Lower lobe of right lung (tissue), 2 donors: ENCODE data around the gene ALS2. TPM values are rescaled to one million over a fixed set of nuclear protein-coding genes. Genes with fewer than 3 reads are reported as not detected.

Experiments
- ATAC-seq, 2 donors: fragments of 200-7000 bp; cut with Tn5 transposase; one replicate each; pipeline ENCODE4 v1.9.1; 2020 to 2022; ENCODE audit warnings: mild to moderate bottlenecking in 2 of 2, moderate library complexity in 2 of 2
- DNase-seq: peaks from one replicate; pipeline ENCODE4 v3.0.0-alpha.2; 2020
- H3K27ac ChIP-seq: fragments of 200-600 bp; one replicate; pipeline ENCODE4 v1.8.0; 2022
- H3K27me3 ChIP-seq: fragments of 200-600 bp; one replicate; pipeline ENCODE4 v1.8.0; 2022; ENCODE audit warnings: low read depth
- H3K36me3 ChIP-seq: fragments of 200-600 bp; one replicate; pipeline ENCODE4 v1.8.0; 2022; ENCODE audit warnings: mild to moderate bottlenecking
- H3K4me1 ChIP-seq: fragments of 200-600 bp; one replicate; pipeline ENCODE4 v1.8.0; 2022
- H3K4me3 ChIP-seq: fragments of 200-600 bp; one replicate; pipeline ENCODE4 v1.8.0; 2022; ENCODE audit warnings: mild to moderate bottlenecking
- H3K9me3 ChIP-seq: fragments of 200-600 bp; one replicate; pipeline ENCODE4 v1.8.0; 2022
- CTCF ChIP-seq: fragments of 200-600 bp; IDR thresholded peaks from one replicate; pipeline ENCODE4 v1.8.0; 2022; ENCODE audit warnings: antibody characterized with exemption, mild to moderate bottlenecking
- intact Hi-C: fragments of 100-400 bp; cut with DNase I; formaldehyde crosslinking; loops from one replicate; pipeline ENCODE4 v1.11.0; 2022
- long read RNA-seq: library from polyadenylated mRNA; unstranded; transcript quantifications from one replicate; pipeline ENCODE4 v2.0.0, GENCODE V29; 2021
- total RNA-seq: library from RNA; stranded (reverse); fragmentation: NEBNext Ultra II Directional; extraction: Animal tissue kit (Norgen Biotek cat#: 25700); gene quantifications from one replicate; pipeline ENCODE4 v1.2.1, GENCODE V29; 2021
- donor health status: DM: no; HTN: yes; CAD: no; lungs with severe emphysema.

ALS2 gene
- 24.7 TPM for total RNA-seq
- long read RNA-seq, transcript ALS2-206 (4 exons, 2,677 nt), result major isoform, 5 of 11 reads
- long read RNA-seq, partial matches to known transcripts, result 3 of 11 reads
- long read RNA-seq, other reads (novel, unspliced or antisense), result 3 of 11 reads

DNA sequence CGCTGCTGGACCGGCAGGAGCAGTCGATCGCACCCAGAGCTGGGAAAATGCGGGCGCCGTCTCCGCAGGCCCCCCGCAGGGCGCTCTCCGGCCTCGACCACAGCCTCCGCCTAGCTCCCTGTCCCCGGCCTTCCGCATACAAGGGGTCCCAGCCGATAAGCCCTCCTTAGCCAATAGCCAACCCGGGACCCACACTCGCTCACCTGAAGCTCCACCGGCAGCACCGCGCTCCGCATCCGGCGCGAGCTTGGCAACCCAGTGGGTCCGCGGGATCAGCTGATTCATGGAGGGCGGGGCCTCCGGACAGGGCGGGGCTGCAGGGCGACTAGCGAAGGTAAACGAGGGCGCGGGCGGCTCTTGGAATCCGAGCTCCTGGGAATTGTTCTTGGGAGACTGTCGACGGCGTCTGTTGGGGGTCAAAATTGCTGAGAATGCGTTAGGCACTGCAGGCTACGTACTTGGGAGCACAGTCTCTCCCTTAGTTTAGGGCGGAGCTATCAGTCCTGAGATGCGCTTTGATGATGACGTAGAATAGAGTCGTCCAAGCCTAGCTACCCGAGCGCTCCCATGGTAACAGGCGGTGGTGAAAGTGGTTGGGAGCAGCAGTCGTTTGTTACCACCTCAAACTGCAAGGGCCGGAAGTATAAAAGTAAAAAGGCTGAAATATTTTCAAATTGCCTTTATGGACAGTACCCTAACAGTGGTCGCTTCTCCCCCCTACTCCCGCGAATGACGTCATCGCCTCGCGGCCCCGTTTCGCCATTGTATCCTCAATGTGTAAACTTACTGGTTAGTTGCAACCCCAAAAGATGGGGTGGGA lies at the start of gene ALS2:
ALS2 (minus strand) TSS at position 260 of the 820 bp plus-strand sequence. CDS start 12,048 bp downstream, outside the sequence.
- H3K27ac ChIP-seq, result peak within 1 kb of the TSS; percentile 91
- peak within 1 kb of the TSS; percentile 95 for H3K4me3 ChIP-seq
- H3K4me1 ChIP-seq, result peaks cover 23% of the 10 kb centered on the region
- TF ChIP-seq CTCF, result no peak
- no peaks in the 10 kb centered on the region for H3K9me3 ChIP-seq
- ATAC-seq (peak; percentile 97 to 98), DNase-seq (peak; percentile 98)
- intact Hi-C loops, result no loop called here
- H3K36me3 ChIP-seq, result no peaks in the 10 kb centered on the region
- H3K27me3 ChIP-seq, result no peaks in the 10 kb centered on the region

DNA sequence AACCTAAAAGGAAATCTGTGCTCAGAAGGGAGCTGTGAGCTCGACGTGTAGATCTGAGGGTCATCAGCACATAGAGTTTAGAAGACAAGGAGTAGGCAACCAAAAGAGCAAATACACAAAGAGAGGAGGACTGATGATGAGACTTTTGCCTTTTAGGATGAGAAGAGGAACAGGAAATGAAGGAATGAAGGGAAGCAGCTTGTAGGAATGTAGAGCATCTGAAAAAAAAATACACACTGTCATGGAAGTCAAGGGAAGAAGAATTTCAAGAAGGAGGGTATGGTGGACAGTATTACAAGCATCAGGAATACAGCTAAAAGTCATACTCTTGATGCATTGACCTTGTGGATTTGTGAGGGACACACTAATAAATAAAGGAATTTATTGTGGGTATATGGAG lies 47.5 kb upstream of the ALS2 start:
- ATAC-seq (no peak), DNase-seq (no peak)
- Histone ChIP-seq H3K27ac (no peak overlapping the region), H3K27me3 (no peaks in the 10 kb centered on the region), H3K36me3 (no peaks in the 10 kb centered on the region), H3K4me3 (no peak overlapping the region), H3K9me3 (no peaks in the 10 kb centered on the region), H3K4me1 (no peaks in the 10 kb centered on the region)
- no peak for TF ChIP-seq CTCF
- intact Hi-C loops, result no loop called here

DNA sequence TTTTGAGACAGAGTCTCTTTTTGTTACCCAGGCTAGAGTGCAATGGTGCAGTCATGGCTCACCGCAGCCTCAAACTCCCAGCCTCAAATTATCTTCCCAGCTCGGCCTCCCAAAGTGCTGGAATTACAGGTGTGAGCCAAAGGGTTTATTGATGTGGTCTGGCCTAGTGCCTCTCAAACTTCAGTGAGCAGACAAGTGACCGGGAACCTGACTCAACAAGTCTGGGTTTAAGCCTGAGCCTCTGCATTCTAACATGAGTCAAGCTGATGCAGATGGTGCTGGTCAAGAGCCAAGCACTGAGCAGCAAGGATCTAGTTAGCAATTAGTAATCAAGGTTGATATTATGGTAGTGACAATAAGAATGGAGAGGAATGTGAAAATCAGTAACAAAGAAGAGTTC lies 46.9 kb upstream of the ALS2 start:
- intact Hi-C loops, result no loop called here
- Histone ChIP-seq H3K9me3 (no peaks in the 10 kb centered on the region), H3K4me1 (no peaks in the 10 kb centered on the region), H3K4me3 (no peak overlapping the region), H3K27me3 (no peaks in the 10 kb centered on the region), H3K27ac (no peak overlapping the region), H3K36me3 (no peaks in the 10 kb centered on the region)
- no peak for TF ChIP-seq CTCF
- DNase-seq, result no peak
- no peak for ATAC-seq

DNA sequence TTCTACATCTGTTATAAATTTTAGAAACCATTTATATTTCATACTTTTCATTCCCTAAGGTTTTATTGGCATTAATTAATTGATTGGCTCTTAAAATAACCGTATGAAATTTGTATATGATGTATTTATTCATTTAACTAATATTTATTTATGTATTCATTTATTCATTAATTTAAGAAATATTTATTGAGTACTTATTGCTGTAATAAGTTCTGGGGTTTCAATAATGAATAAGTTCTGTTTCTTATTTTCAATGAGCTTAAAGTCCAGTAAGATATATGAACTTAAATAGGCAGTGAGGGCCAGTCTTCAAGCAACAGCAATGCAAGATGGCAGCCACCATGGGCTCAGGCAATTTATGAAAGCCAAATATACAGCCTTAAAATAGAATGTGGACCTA lies 43.5 kb upstream of the ALS2 start:
- intact Hi-C loops, result no loop called here
- Histone ChIP-seq H3K9me3 (no peaks in the 10 kb centered on the region), H3K27me3 (no peaks in the 10 kb centered on the region), H3K4me1 (no peaks in the 10 kb centered on the region), H3K27ac (no peak overlapping the region), H3K4me3 (no peak overlapping the region), H3K36me3 (no peaks in the 10 kb centered on the region)
- no peak for DNase-seq
- no peak for ATAC-seq
- no peak for TF ChIP-seq CTCF

DNA sequence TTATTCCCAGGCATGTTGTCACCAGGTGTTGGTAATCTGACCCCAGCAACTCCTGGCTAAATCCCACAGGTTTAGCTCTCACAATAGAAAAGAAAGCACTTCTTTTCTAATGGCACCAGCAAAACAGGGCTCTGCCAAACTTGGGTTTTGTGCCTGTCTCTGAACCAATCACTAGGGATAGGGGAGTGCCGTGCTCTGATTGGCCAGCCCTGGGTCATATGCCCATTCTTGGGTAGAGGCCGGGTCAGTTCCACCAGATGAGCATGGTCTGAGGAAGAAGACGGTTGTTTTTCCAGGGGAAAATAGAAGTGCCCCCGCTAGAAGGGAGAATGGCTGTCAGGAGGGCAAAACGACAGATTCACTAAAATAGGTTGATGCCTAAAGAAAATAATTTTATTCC lies 40.3 kb upstream of the ALS2 start:
- DNase-seq (no peak), ATAC-seq (no peak)
- H3K4me1 ChIP-seq, result no peaks in the 10 kb centered on the region
- H3K4me3 ChIP-seq, result no peak overlapping the region
- intact Hi-C loops, result no loop called here
- H3K27me3 ChIP-seq, result no peaks in the 10 kb centered on the region
- H3K27ac ChIP-seq, result no peak overlapping the region
- no peak for TF ChIP-seq CTCF
- H3K36me3 ChIP-seq, result no peaks in the 10 kb centered on the region
- H3K9me3 ChIP-seq, result no peaks in the 10 kb centered on the region
